Measurements from ENCODE around the gene DEFB112. TPM values are rescaled to one million over a fixed set of nuclear protein-coding genes. Genes with fewer than 3 reads are reported as not detected.

DEFB112 gene
- polyA plus RNA-seq, 1 donor from 2014 or later, result not detected

DNA sequence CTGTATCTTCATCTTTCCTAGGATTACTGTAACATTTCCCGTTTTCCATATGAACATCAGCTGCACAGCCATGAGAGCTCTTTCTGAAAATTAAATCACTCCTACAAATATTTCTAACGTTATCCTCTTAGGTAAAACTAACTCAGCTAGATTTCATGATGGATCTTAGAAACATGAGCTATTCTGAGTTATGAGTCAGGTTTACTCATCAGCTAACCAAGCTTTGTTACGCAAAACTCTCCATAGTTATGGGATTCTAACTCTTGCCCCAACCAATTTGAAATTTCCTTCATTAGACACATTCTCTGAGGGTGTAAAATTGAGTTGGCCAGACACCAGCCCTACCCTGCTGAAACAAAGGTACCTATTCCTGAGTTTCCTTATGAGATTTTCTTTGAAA lies 41.9 kb downstream of the DEFB112 start:
- H3F3A ChIP-seq (ENCODE audit: insufficient read depth, low read length, poor library complexity, severe bottlenecking), result no peaks in the 10 kb centered on the region
- no peak for TF ChIP-seq SMC3 (conservative IDR thresholded peaks at IDR 0.05; ENCODE audit: poor library complexity)
- TF ChIP-seq EP300 (conservative IDR thresholded peaks at IDR 0.05; ENCODE audit: poor library complexity, severe bottlenecking), result no peak
- no peak for TF ChIP-seq RAD21 (conservative IDR thresholded peaks at IDR 0.05)
- TF ChIP-seq POLR2AphosphoS5 (IDR thresholded peaks at IDR 0.05), result no peak
- TF ChIP-seq TAF1 (IDR thresholded peaks at IDR 0.05; ENCODE audit: low read depth), result no peak
- TF ChIP-seq MXI1 (conservative IDR thresholded peaks at IDR 0.05; ENCODE audit: poor library complexity, severe bottlenecking), result no peak
- no peak for TF ChIP-seq EZH2 (IDR thresholded peaks at IDR 0.05; ENCODE audit: borderline replicate concordance, insufficient read depth, low read length, poor library complexity, severe bottlenecking)
- TF ChIP-seq REST (IDR thresholded peaks at IDR 0.05; ENCODE audit: borderline replicate concordance), result no peak
- TF ChIP-seq, protein P1, sequence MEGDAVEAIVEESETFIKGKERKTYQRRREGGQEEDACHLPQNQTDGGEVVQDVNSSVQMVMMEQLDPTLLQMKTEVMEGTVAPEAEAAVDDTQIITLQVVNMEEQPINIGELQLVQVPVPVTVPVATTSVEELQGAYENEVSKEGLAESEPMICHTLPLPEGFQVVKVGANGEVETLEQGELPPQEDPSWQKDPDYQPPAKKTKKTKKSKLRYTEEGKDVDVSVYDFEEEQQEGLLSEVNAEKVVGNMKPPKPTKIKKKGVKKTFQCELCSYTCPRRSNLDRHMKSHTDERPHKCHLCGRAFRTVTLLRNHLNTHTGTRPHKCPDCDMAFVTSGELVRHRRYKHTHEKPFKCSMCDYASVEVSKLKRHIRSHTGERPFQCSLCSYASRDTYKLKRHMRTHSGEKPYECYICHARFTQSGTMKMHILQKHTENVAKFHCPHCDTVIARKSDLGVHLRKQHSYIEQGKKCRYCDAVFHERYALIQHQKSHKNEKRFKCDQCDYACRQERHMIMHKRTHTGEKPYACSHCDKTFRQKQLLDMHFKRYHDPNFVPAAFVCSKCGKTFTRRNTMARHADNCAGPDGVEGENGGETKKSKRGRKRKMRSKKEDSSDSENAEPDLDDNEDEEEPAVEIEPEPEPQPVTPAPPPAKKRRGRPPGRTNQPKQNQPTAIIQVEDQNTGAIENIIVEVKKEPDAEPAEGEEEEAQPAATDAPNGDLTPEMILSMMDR (IDR thresholded peaks at IDR 0.05; ENCODE audit: poor library complexity, severe bottlenecking), result no peak
- H3K27me3 ChIP-seq (ENCODE audit: insufficient read depth, low read depth, low read length), result no peaks in the 10 kb centered on the region
- H3K9ac ChIP-seq (ENCODE audit: low read length), result no peak overlapping the region
- H3K9me2 ChIP-seq (ENCODE audit: insufficient read depth, low read length), result no peaks in the 10 kb centered on the region
- H3K27ac ChIP-seq (ENCODE audit: low read length), result no peak overlapping the region
- no peaks in the 10 kb centered on the region for H3K36me3 ChIP-seq (ENCODE audit: insufficient read depth, low read length)
- no peaks in the 10 kb centered on the region for H3K9me3 ChIP-seq (ENCODE audit: low read length)
- no peak overlapping the region for H3K4me3 ChIP-seq (ENCODE audit: low read length)
- H3K79me2 ChIP-seq (replicated peaks; ENCODE audit: insufficient read depth, low read length), result no peaks in the 10 kb centered on the region
- H2AFZ ChIP-seq (ENCODE audit: low read depth, low read length), result no peak overlapping the region
- no peaks in the 10 kb centered on the region for H4K20me1 ChIP-seq (ENCODE audit: insufficient read depth)
- H3K4me2 ChIP-seq (ENCODE audit: low read length), result no peak overlapping the region

DNA sequence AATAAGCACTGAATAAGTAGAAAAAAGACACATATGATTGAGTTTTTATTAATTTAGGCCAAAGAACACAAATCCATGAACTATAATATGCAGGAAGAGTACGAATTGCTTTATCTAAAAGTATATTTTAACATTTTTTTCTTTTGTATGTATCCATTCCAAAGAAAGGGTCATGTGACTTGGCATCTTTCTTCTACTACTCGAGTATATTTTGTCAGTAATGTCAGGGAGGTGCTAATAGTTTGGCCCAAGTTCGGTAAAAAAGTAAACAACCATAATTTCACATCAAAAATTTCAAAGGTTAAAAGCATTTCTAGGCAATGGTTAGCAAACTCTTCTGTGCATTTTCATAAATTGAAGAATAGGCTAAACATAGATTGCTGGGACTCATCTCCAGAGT lies 46.6 kb downstream of the DEFB112 start:
- H3K27ac ChIP-seq (ENCODE audit: low read length), result no peak overlapping the region
- no peaks in the 10 kb centered on the region for H3K9me2 ChIP-seq (ENCODE audit: insufficient read depth, low read length)
- H3K9ac ChIP-seq (ENCODE audit: low read length), result no peak overlapping the region
- H3F3A ChIP-seq (ENCODE audit: insufficient read depth, low read length, poor library complexity, severe bottlenecking), result no peaks in the 10 kb centered on the region
- no peak overlapping the region for H3K4me3 ChIP-seq (ENCODE audit: low read length)
- TF ChIP-seq EP300 (conservative IDR thresholded peaks at IDR 0.05; ENCODE audit: poor library complexity, severe bottlenecking) (no peak), SMC3 (conservative IDR thresholded peaks at IDR 0.05; ENCODE audit: poor library complexity) (no peak), TAF1 (IDR thresholded peaks at IDR 0.05; ENCODE audit: low read depth) (no peak), REST (IDR thresholded peaks at IDR 0.05; ENCODE audit: borderline replicate concordance) (no peak), EZH2 (IDR thresholded peaks at IDR 0.05; ENCODE audit: borderline replicate concordance, insufficient read depth, low read length, poor library complexity, severe bottlenecking) (no peak), MXI1 (conservative IDR thresholded peaks at IDR 0.05; ENCODE audit: poor library complexity, severe bottlenecking) (no peak), POLR2AphosphoS5 (IDR thresholded peaks at IDR 0.05) (no peak), RAD21 (conservative IDR thresholded peaks at IDR 0.05) (no peak)
- TF ChIP-seq, protein P1 (IDR thresholded peaks at IDR 0.05; ENCODE audit: poor library complexity, severe bottlenecking), result no peak
- no peaks in the 10 kb centered on the region for H3K9me3 ChIP-seq (ENCODE audit: low read length)
- H3K27me3 ChIP-seq (ENCODE audit: insufficient read depth, low read depth, low read length), result no peaks in the 10 kb centered on the region
- H4K20me1 ChIP-seq (ENCODE audit: insufficient read depth), result no peaks in the 10 kb centered on the region
- H2AFZ ChIP-seq (ENCODE audit: low read depth, low read length), result no peak overlapping the region
- H3K79me2 ChIP-seq (replicated peaks; ENCODE audit: insufficient read depth, low read length), result no peaks in the 10 kb centered on the region
- H3K4me2 ChIP-seq (ENCODE audit: low read length), result no peak overlapping the region
- H3K36me3 ChIP-seq (ENCODE audit: insufficient read depth, low read length), result no peaks in the 10 kb centered on the region

All from neural cell (in vitro differentiated cells).